Choroid plexus epithelial cell (primary cell): ENCODE data around the gene DPYSL5.

Experiments used
- DNase-seq: peaks from one replicate; pipeline ENCODE4 v3.0.0-alpha.2; 2010; ENCODE audit warnings: low read depth
- H3K4me3 ChIP-seq: 2 replicates; pipeline ENCODE4 v1.5.1; 2011; ENCODE audit warnings: low read depth, mild to moderate bottlenecking, control low read depth, low read length, moderate library complexity
- CTCF ChIP-seq: conservative IDR thresholded peaks from 2 replicates; pipeline ENCODE4 v1.5.1; 2011; ENCODE audit warnings: low read depth, mild to moderate bottlenecking, control low read depth, inconsistent platforms, low read length, moderate library complexity

DPYSL5 gene

GRCh38 chr2:26859622-26860021 lies 11.7 kb downstream of the DPYSL5 start:
- TF ChIP-seq CTCF = no peak
- H3K4me3 ChIP-seq = no peak overlapping the region
- DNase-seq = no peak

GRCh38 chr2:26860211-26860850 lies 12.4 kb downstream of the DPYSL5 start:
- TF ChIP-seq CTCF = no peak
- no peak overlapping the region for H3K4me3 ChIP-seq
- no peak for DNase-seq

- TF ChIP-seq CTCF = no peak
- no peak overlapping the region for H3K4me3 ChIP-seq
- no peak for DNase-seq
These were observed 13.8 kb downstream of the DPYSL5 start for GRCh38 chr2:26861610-26862224.

GRCh38 chr2:26864226-26864625 lies 16.3 kb downstream of the DPYSL5 start:
- DNase-seq = no peak
- no peak for TF ChIP-seq CTCF
- no peak overlapping the region for H3K4me3 ChIP-seq

GRCh38 chr2:26864646-26865045 lies 16.7 kb downstream of the DPYSL5 start:
- DNase-seq = no peak
- no peak overlapping the region for H3K4me3 ChIP-seq
- TF ChIP-seq CTCF = no peak

GRCh38 chr2:26870585-26871095 lies 22.7 kb downstream of the DPYSL5 start:
- DNase-seq = no peak
- no peak overlapping the region for H3K4me3 ChIP-seq
- no peak for TF ChIP-seq CTCF
